SK-N-SH treated with all-trans-retinoic acid at 6 μM for 48 hours (cell line): ENCODE data around the gene FTO.

Experiments
- ATAC-seq: fragments of 200-7000 bp; cut with Tn5 transposase; 3 replicates; pipeline ENCODE4 v1.9.1; 2020; ENCODE audit warnings: mild to moderate bottlenecking, moderate library complexity
- BACH2 ChIP-seq: fragments of 250-450 bp; sonication (Bioruptor Pico); IDR thresholded peaks from 2 replicates; pipeline ENCODE4 v1.9.0; 2021; ENCODE audit warnings: mild to moderate bottlenecking, borderline replicate concordance
- CSDC2 ChIP-seq: fragments of 250-450 bp; sonication (Bioruptor Pico); IDR thresholded peaks from 2 replicates; pipeline ENCODE4 v1.5.0; 2020; ENCODE audit warnings: mild to moderate bottlenecking, moderate library complexity
- ESRRG ChIP-seq: fragments of 250-450 bp; sonication (Bioruptor Pico); IDR thresholded peaks from 2 replicates; pipeline ENCODE4 v1.6.1; 2021; ENCODE audit warnings: mild to moderate bottlenecking
- GLIS3 ChIP-seq: fragments of 250-450 bp; sonication (Bioruptor Pico); IDR thresholded peaks from 2 replicates; pipeline ENCODE4 v1.5.0; 2020; ENCODE audit warnings: mild to moderate bottlenecking, moderate library complexity
- ISL1 ChIP-seq: fragments of 250-450 bp; sonication (Bioruptor Pico); IDR thresholded peaks from 2 replicates; pipeline ENCODE4 v2.1.2; 2022; ENCODE audit warnings: mild to moderate bottlenecking, moderate library complexity
- PATZ1 ChIP-seq: fragments of 250-450 bp; sonication (Bioruptor Pico); IDR thresholded peaks from 2 replicates; pipeline ENCODE4 v1.8.0; 2020; ENCODE audit warnings: mild to moderate bottlenecking, moderate library complexity, borderline replicate concordance
- SNAI2 ChIP-seq: fragments of 250-450 bp; sonication (Bioruptor Pico); IDR thresholded peaks from 2 replicates; pipeline ENCODE4 v1.5.0; 2020; ENCODE audit warnings: mild to moderate bottlenecking, moderate library complexity
- TCF4 ChIP-seq: fragments of 250-450 bp; sonication (Bioruptor Pico); IDR thresholded peaks from 2 replicates; pipeline ENCODE4 v1.8.0; 2021; ENCODE audit warnings: mild to moderate bottlenecking, moderate library complexity, borderline replicate concordance
- TOX ChIP-seq: fragments of 250-450 bp; sonication (Bioruptor Pico); IDR thresholded peaks from 2 replicates; pipeline ENCODE4 v1.8.0; 2021; ENCODE audit warnings: mild to moderate bottlenecking, moderate library complexity, borderline replicate concordance
- ZC3H10 ChIP-seq: fragments of 250-450 bp; sonication (Bioruptor Pico); IDR thresholded peaks from 2 replicates; pipeline ENCODE4 v1.5.1; 2021; ENCODE audit warnings: mild to moderate bottlenecking, moderate library complexity
- ZFP30 ChIP-seq: fragments of 450-650 bp; formaldehyde crosslinking; IDR thresholded peaks from 2 replicates; pipeline ENCODE4 v1.5.0; 2022; ENCODE audit warnings: mild to moderate bottlenecking, moderate library complexity
- ZNF565 ChIP-seq: fragments of 450-650 bp; formaldehyde crosslinking; conservative IDR thresholded peaks from 2 replicates; pipeline ENCODE4 v1.5.0; 2020; ENCODE audit warnings: low read depth, mild to moderate bottlenecking, moderate library complexity
- ZNF70 ChIP-seq: fragments of 450-650 bp; formaldehyde crosslinking; IDR thresholded peaks from 2 replicates; pipeline ENCODE4 v1.5.0; 2020; ENCODE audit warnings: mild to moderate bottlenecking, moderate library complexity
- ZNF8 ChIP-seq: fragments of 450-650 bp; formaldehyde crosslinking; IDR thresholded peaks from 2 replicates; pipeline ENCODE4 v1.5.0; 2020; ENCODE audit warnings: mild to moderate bottlenecking, moderate library complexity
- TF ChIP-seq, protein P1 (sequence below): fragments of 250-450 bp; sonication (Bioruptor Pico); IDR thresholded peaks from 2 replicates; pipeline ENCODE4 v1.5.1; 2020; ENCODE audit warnings: low read depth, mild to moderate bottlenecking, moderate library complexity
- TF ChIP-seq, protein P2 (sequence below): fragments of 250-450 bp; sonication (Bioruptor Pico); IDR thresholded peaks from 2 replicates; pipeline ENCODE4 v1.5.0; 2020; ENCODE audit warnings: mild to moderate bottlenecking, moderate library complexity
- TF ChIP-seq, protein P3 (sequence below): fragments of 250-450 bp; sonication (Bioruptor Pico); IDR thresholded peaks from 2 replicates; pipeline ENCODE4 v1.8.0; 2021; ENCODE audit warnings: low read depth, mild to moderate bottlenecking, moderate library complexity, borderline replicate concordance

Gene FTO

GRCh38 chr16:54031107-54031760, 327.3 kb downstream of the FTO start:
- ATAC-seq: no peak
- TF ChIP-seq ESRRG (CRISPR knock-in tag) (no peak), BACH2 (CRISPR knock-in tag) (no peak)
- TF ChIP-seq, protein P1, sequence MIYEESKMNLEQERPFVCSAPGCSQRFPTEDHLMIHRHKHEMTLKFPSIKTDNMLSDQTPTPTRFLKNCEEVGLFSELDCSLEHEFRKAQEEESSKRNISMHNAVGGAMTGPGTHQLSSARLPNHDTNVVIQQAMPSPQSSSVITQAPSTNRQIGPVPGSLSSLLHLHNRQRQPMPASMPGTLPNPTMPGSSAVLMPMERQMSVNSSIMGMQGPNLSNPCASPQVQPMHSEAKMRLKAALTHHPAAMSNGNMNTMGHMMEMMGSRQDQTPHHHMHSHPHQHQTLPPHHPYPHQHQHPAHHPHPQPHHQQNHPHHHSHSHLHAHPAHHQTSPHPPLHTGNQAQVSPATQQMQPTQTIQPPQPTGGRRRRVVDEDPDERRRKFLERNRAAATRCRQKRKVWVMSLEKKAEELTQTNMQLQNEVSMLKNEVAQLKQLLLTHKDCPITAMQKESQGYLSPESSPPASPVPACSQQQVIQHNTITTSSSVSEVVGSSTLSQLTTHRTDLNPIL (CRISPR knock-in tag): no peak

DNA sequence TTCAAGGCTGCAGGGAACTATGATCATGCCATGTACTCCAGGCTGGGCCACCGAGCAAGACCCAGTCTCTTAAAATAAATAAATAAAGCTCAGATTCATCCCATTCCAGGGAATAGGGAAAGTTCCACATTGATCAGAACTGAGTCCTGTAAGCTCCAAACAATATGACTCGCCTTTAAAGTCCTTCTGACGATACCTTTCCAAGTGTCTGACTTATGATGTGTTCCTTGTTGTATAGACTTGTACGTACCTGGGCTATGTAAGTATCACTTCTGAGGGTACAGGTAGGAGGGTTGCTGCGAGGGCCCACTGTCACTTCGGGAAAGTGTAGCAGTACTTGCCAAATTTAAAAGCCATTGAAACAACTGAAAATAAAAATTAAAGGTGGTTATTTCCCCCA, 329.8 kb downstream of the FTO start:
- TF ChIP-seq, protein P2, sequence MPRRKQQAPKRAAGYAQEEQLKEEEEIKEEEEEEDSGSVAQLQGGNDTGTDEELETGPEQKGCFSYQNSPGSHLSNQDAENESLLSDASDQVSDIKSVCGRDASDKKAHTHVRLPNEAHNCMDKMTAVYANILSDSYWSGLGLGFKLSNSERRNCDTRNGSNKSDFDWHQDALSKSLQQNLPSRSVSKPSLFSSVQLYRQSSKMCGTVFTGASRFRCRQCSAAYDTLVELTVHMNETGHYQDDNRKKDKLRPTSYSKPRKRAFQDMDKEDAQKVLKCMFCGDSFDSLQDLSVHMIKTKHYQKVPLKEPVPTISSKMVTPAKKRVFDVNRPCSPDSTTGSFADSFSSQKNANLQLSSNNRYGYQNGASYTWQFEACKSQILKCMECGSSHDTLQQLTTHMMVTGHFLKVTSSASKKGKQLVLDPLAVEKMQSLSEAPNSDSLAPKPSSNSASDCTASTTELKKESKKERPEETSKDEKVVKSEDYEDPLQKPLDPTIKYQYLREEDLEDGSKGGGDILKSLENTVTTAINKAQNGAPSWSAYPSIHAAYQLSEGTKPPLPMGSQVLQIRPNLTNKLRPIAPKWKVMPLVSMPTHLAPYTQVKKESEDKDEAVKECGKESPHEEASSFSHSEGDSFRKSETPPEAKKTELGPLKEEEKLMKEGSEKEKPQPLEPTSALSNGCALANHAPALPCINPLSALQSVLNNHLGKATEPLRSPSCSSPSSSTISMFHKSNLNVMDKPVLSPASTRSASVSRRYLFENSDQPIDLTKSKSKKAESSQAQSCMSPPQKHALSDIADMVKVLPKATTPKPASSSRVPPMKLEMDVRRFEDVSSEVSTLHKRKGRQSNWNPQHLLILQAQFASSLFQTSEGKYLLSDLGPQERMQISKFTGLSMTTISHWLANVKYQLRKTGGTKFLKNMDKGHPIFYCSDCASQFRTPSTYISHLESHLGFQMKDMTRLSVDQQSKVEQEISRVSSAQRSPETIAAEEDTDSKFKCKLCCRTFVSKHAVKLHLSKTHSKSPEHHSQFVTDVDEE: no peak
- no peak for TF ChIP-seq ZFP30 (CRISPR knock-in tag)
- TF ChIP-seq PATZ1 (CRISPR knock-in tag): no peak
- no peak for TF ChIP-seq CSDC2 (CRISPR knock-in tag)
- no peak for TF ChIP-seq SNAI2
- ATAC-seq: no peak

DNA sequence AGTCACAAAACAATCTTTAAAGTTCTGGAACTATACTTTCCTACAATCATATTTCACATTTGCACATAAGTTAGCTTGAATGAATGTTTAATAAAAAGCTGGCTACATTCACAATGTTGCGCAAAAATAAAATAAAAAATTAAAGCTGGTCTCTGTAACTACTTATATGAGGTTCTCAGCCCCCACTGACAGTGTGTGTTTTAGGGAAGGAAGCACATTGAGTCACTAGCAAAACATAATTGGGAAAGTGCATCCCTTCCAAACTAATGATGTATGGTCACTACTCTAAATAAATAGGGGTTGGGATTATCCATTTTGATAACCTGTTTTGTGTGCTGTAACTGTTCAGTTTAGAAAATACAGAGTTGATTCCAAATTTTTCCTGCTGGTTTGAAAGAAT, 330.7 kb downstream of the FTO start:
- no peak for ATAC-seq
- TF ChIP-seq ZNF565 (CRISPR knock-in tag) (no peak), TOX (CRISPR knock-in tag) (no peak), ISL1 (no peak), ZNF70 (CRISPR knock-in tag) (no peak), ZFP30 (CRISPR knock-in tag) (no peak), SNAI2 (no peak), TCF4 (no peak), BACH2 (CRISPR knock-in tag) (no peak)
- TF ChIP-seq, protein P2: no peak
- TF ChIP-seq, protein P3, sequence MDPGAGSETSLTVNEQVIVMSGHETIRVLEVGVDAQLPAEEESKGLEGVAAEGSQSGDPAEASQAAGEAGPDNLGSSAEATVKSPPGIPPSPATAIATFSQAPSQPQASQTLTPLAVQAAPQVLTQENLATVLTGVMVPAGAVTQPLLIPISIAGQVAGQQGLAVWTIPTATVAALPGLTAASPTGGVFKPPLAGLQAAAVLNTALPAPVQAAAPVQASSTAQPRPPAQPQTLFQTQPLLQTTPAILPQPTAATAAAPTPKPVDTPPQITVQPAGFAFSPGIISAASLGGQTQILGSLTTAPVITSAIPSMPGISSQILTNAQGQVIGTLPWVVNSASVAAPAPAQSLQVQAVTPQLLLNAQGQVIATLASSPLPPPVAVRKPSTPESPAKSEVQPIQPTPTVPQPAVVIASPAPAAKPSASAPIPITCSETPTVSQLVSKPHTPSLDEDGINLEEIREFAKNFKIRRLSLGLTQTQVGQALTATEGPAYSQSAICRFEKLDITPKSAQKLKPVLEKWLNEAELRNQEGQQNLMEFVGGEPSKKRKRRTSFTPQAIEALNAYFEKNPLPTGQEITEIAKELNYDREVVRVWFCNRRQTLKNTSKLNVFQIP: no peak

DNA sequence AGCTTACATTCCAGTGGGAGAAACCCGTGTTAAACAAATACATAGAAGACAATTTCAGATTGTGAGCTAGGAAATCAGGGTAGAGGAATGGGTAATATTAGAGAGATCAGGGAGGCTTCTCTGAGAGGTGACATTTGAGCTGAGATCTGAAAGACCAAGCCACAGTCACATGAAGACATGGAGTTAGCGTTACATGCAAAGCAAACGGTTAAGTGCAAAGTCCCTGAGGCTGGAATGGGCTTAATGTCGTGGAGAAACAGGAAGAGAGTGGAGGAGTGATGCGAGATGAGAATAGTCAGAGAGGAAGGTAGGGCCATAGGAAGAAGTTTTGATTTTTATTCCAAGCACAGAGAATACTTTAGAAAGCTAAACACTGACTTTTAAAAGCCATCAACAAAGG, 336.5 kb downstream of the FTO start:
- no peak for ATAC-seq
- TF ChIP-seq, protein P3: no peak
- TF ChIP-seq ZFP30 (CRISPR knock-in tag) (no peak), ZNF8 (CRISPR knock-in tag) (no peak), PATZ1 (CRISPR knock-in tag) (no peak), CSDC2 (CRISPR knock-in tag) (no peak), ESRRG (CRISPR knock-in tag) (no peak), BACH2 (CRISPR knock-in tag) (no peak), ZC3H10 (CRISPR knock-in tag) (no peak), ZNF565 (CRISPR knock-in tag) (no peak), GLIS3 (CRISPR knock-in tag) (no peak)
- TF ChIP-seq, protein P2: no peak
